K562 (cell line): ENCODE results near the gene C4orf54.

ENCODE experiments used
- ARID4B ChIP-seq: sonication (generic); formaldehyde crosslinking; IDR thresholded peaks from 2 replicates; pipeline ENCODE4 v1.8.0; 2022; ENCODE audit warnings: mild to moderate bottlenecking, missing genetic modification reagents
- CTCF ChIP-seq, 3 experiments: IDR thresholded peaks in 2 of 3; conservative IDR thresholded peaks in 1 of 3; 2 replicates each; pipeline ENCODE4 v1.5.1; 2011 to 2012; ENCODE audit warnings: low read length in 3 of 3, mild to moderate bottlenecking in 3 of 3, control low read depth in 2 of 3, improper control_type of control experiment in 1 of 3, inconsistent platforms in 1 of 3, low read depth in 1 of 3, mixed read lengths in 1 of 3, moderate library complexity in 1 of 3; ENCODE audit not compliant: insufficient read depth in 2 of 3
- ZBTB33 ChIP-seq: sonication (generic); formaldehyde crosslinking; IDR thresholded peaks from 2 replicates; pipeline ENCODE4 v1.8.1; 2023; ENCODE audit warnings: mild to moderate bottlenecking, missing genetic modification reagents
- ZFX ChIP-seq: sonication (generic); formaldehyde crosslinking; IDR thresholded peaks from 2 replicates; pipeline ENCODE4 v1.8.0; 2022; ENCODE audit warnings: mild to moderate bottlenecking, missing genetic modification reagents, moderate library complexity
- ZNF143 ChIP-seq: sonication (generic); formaldehyde crosslinking; IDR thresholded peaks from 2 replicates; pipeline ENCODE4 v1.9.0; 2022; ENCODE audit warnings: mild to moderate bottlenecking, missing genetic modification reagents
- ZNF398 ChIP-seq: fragments of 250-450 bp; sonication (Bioruptor Pico); IDR thresholded peaks from 2 replicates; pipeline ENCODE4 v1.8.0; 2021; ENCODE audit warnings: moderate library complexity, mild to moderate bottlenecking, inconsistent platforms

GRCh38 chr4:99633772-99634171 lies 23.9 kb downstream of the C4orf54 start:
- no peak for TF ChIP-seq ARID4B (CRISPR knock-in tag)
- TF ChIP-seq ZNF143: no peak
- TF ChIP-seq CTCF (IDR thresholded peaks at IDR 0.05 in 2 of 3, conservative IDR thresholded peaks at IDR 0.05 in 1 of 3; ENCODE audit: insufficient read depth in 2 of 3, low read depth in 1 of 3, low read length in 3 of 3): no peak
- no peak for TF ChIP-seq ZNF398 (CRISPR knock-in tag)
- TF ChIP-seq ZFX (CRISPR knock-in tag): no peak
- no peak for TF ChIP-seq ZBTB33
